K562 (cell line): ENCODE measurements around the gene ZNF454. TPM values are rescaled to one million over a fixed set of nuclear protein-coding genes. Genes with fewer than 3 reads are reported as not detected.

Source experiments
- ATAC-seq: fragments of 200-7000 bp; cut with Tn5 transposase; 3 replicates; pipeline ENCODE4 v1.9.1; 2020; ENCODE audit warnings: moderate library complexity
- BruUV-seq: library from RNA; stranded (reverse); fragments of 400-500 nt; replicated peaks from 2 replicates; lab custom pipeline; 2021; lab: Mats Ljungman, UMichigan
- CTCF ChIA-PET: fragments of 300-600 bp; formaldehyde crosslinking; extraction: SDS; loops from one replicate; lab custom pipeline; 2021; ENCODE audit warnings: low intra/inter-chr PET ratio; lab: Yijun Ruan, JAX
- POLR2A ChIA-PET: fragments of 300-600, 350-650 bp; sonication (Branson Sonifier 250); formaldehyde crosslinking; extraction: SDS; loops from one replicate; lab custom pipeline; 2021; ENCODE audit warnings: antibody characterized with exemption, inconsistent platforms; lab: Yijun Ruan, JAX
- DNase-seq, 4 experiments: peaks; one replicate each; pipeline versions ENCODE4 v3.0.0 to v3.0.0-alpha.2; 2011 to 2018; ENCODE audit warnings: low spot score in 3 of 4, mixed read lengths in 3 of 4; ENCODE audit errors: extremely low read depth in 1 of 4
- FAIRE-seq: peaks from 2 replicates; lab custom pipeline; 2011; peaks lifted over from hg19 to GRCh38; lab: Jason Lieb, UNC
- H2AFZ ChIP-seq: 2 replicates; pipeline ENCODE4 v1.6.0; 2011; ENCODE audit warnings: low read depth, low read length, control low read depth, inconsistent platforms
- H3K27ac ChIP-seq: fragments of 200-600 bp; 3 replicates; pipeline ENCODE4 v1.8.0; 2011; ENCODE audit warnings: low read depth, mild to moderate bottlenecking, control low read depth, inconsistent platforms, low read length, moderate library complexity, mixed read lengths; ENCODE audit errors: extremely low read depth
- H3K27me3 ChIP-seq, 2 experiments: fragments of 300-600 bp in 1 of 2; 2 replicates in 1 of 2; 3 replicates in 1 of 2; pipeline versions ENCODE4 v1.6.0 to v1.8.0; 2011; ENCODE audit warnings: inconsistent platforms in 2 of 2, low read length in 2 of 2, mild to moderate bottlenecking in 1 of 2, mixed read lengths in 1 of 2, moderate library complexity in 1 of 2; ENCODE audit not compliant: control insufficient read depth in 2 of 2, insufficient read depth in 2 of 2
- H3K36me3 ChIP-seq: fragments of 300-600 bp; 3 replicates; pipeline ENCODE4 v1.8.0; 2011; ENCODE audit warnings: mild to moderate bottlenecking, low read length, inconsistent platforms; ENCODE audit not compliant: control insufficient read depth, insufficient read depth
- H3K4me1 ChIP-seq, 2 experiments: fragments of 200-600 bp in 1 of 2; replicated peaks in 1 of 2; 2 replicates in 1 of 2; 3 replicates in 1 of 2; pipeline versions ENCODE4 v1.5.1 to v1.8.0; 2011; ENCODE audit warnings: inconsistent platforms in 2 of 2, low read length in 2 of 2, mild to moderate bottlenecking in 1 of 2, mixed read lengths in 1 of 2, moderate library complexity in 1 of 2; ENCODE audit not compliant: control insufficient read depth in 2 of 2, insufficient read depth in 2 of 2
- H3K4me2 ChIP-seq: 2 replicates; pipeline ENCODE4 v1.6.1; 2011; ENCODE audit warnings: low read length, control low read depth, inconsistent platforms, mixed read lengths; ENCODE audit not compliant: insufficient read depth
- H3K4me3 ChIP-seq: fragments of 200-600 bp; sonication (generic), shearing (Covaris generic); 2 replicates; pipeline ENCODE4 v1.5.1; 2016; ENCODE audit warnings: control low read depth, inconsistent platforms
- H3K79me2 ChIP-seq: fragments of 200-600 bp; 3 replicates; pipeline ENCODE4 v1.8.0; 2011; ENCODE audit warnings: low read length, inconsistent platforms; ENCODE audit not compliant: control insufficient read depth, insufficient read depth
- H3K9ac ChIP-seq, 2 experiments: 2 replicates each; pipeline versions ENCODE4 v1.6.0 to v1.6.1; 2011; ENCODE audit warnings: low read depth in 2 of 2, low read length in 2 of 2, control low read depth in 1 of 2, inconsistent platforms in 1 of 2, mild to moderate bottlenecking in 1 of 2, mixed read lengths in 1 of 2; ENCODE audit not compliant: insufficient read depth in 1 of 2
- H3K9me1 ChIP-seq: one replicate; pipeline ENCODE4 v1.6.0; 2011; ENCODE audit warnings: inconsistent platforms, mild to moderate bottlenecking, low read length, moderate library complexity; ENCODE audit not compliant: control insufficient read depth, insufficient read depth
- H3K9me3 ChIP-seq: replicated peaks from 2 replicates; pipeline ENCODE4 v1.5.1; 2011; ENCODE audit warnings: low read depth, low read length, inconsistent platforms; ENCODE audit not compliant: control insufficient read depth, insufficient read depth
- H4K20me1 ChIP-seq: replicated peaks from 2 replicates; pipeline ENCODE4 v1.6.1; 2011; ENCODE audit warnings: low read length, inconsistent platforms, mixed read lengths; ENCODE audit not compliant: control insufficient read depth, insufficient read depth
- GABPB2 ChIP-seq: fragments of 250-450 bp; sonication (Bioruptor Pico); conservative IDR thresholded peaks from 2 replicates; pipeline ENCODE4 v1.5.1; 2021; ENCODE audit warnings: mild to moderate bottlenecking
- GATA2 ChIP-seq: sonication (generic); formaldehyde crosslinking; IDR thresholded peaks from 2 replicates; pipeline ENCODE4 v1.4.0; 2020; ENCODE audit warnings: mild to moderate bottlenecking, missing genetic modification reagents
- HIVEP1 ChIP-seq: fragments of 250-450 bp; sonication (Bioruptor Pico); IDR thresholded peaks from 2 replicates; pipeline ENCODE4 v1.4.0; 2020; ENCODE audit warnings: mild to moderate bottlenecking
- HNRNPL ChIP-seq: fragments of 200-400 bp; formaldehyde crosslinking; IDR thresholded peaks from 2 replicates; pipeline ENCODE4 v1.6.1; 2017; ENCODE audit warnings: low read depth, mild to moderate bottlenecking, low read length
- U2AF2 ChIP-seq: fragments of 200-400 bp; formaldehyde crosslinking; optimal IDR thresholded peaks from 2 replicates; pipeline ENCODE3; 2017; ENCODE audit warnings: low read depth, mild to moderate bottlenecking, low read length
- ZNF124 ChIP-seq: sonication (generic); formaldehyde crosslinking; IDR thresholded peaks from 2 replicates; pipeline ENCODE4 v1.8.1; 2022; ENCODE audit warnings: missing genetic modification reagents
- WGBS: fragments of 100-300 bp; shearing (Covaris generic); methylation state at CpG from one replicate; pipeline ENCODE4 v1.1.6; 2016; ENCODE audit warnings: low coverage, mixed read lengths; ENCODE audit not compliant: insufficient coverage; ENCODE audit errors: missing lambda C conversion rate; 5-methylcytosine and 5-hydroxymethylcytosine counted together
- in situ Hi-C: fragments of 300-500 bp; cut with MboI; formaldehyde crosslinking; loops from 4 replicates; pipeline ENCODE4 v1.15.0; 2018; ENCODE audit warnings: inconsistent platforms, mixed read lengths
- intact Hi-C: fragments of 100-400 bp; cut with micrococcal nuclease; formaldehyde crosslinking; loops from 2 replicates; pipeline ENCODE4 v1.14.2; 2022
- polyA plus RNA-seq, 8 experiments: library from polyadenylated mRNA; depleted of rRNA in 4 of 8; stranded (reverse) in 5 of 8; unstranded in 3 of 8; fragments of >200 nt; fragmentation: Nextera tagmentation in 2 of 8; fragmentation: Illumina TruSeq in 1 of 8; extraction: Ambion mirVana in 2 of 8; extraction: Trizol in 1 of 8; gene quantifications; 2 replicates each; pipeline versions ENCODE4 v1.2.1 to v1.2.3, GENCODE V29; 2011 to 2014; ENCODE audit warnings: inconsistent platforms in 1 of 8, missing spikeins in 1 of 8
- total RNA-seq, 7 experiments: library from RNA; depleted of rRNA in 6 of 7; stranded (reverse); fragments of >200 nt in 6 of 7; fragmentation: Illumina TruSeq in 2 of 7; extraction: Trizol in 2 of 7; gene quantifications; 2 replicates each; pipeline versions ENCODE4 v1.2.1 to v1.2.3, GENCODE V29; 2011 to 2021; ENCODE audit warnings: low replicate concordance in 1 of 7
- TF ChIP-seq, protein P1 (sequence below): sonication (generic); formaldehyde crosslinking; IDR thresholded peaks from 2 replicates; pipeline ENCODE4 v1.5.0; 2020; ENCODE audit warnings: missing genetic modification reagents
- TF ChIP-seq, protein P2 (sequence below), 2 experiments: fragments of 450-650 bp in 1 of 2; sonication (generic) in 1 of 2; formaldehyde crosslinking; conservative IDR thresholded peaks; 2 replicates each; pipeline versions ENCODE4 v1.4.0 to v1.8.1; 2020 to 2022; ENCODE audit warnings: mild to moderate bottlenecking in 1 of 2, missing genetic modification reagents in 1 of 2

Gene ZNF454
- total and polyA plus RNA-seq, 9 of the 15 experiments (the other 6 are each of a cell fraction or from before 2014, with no cell fraction given) = not detected

DNA sequence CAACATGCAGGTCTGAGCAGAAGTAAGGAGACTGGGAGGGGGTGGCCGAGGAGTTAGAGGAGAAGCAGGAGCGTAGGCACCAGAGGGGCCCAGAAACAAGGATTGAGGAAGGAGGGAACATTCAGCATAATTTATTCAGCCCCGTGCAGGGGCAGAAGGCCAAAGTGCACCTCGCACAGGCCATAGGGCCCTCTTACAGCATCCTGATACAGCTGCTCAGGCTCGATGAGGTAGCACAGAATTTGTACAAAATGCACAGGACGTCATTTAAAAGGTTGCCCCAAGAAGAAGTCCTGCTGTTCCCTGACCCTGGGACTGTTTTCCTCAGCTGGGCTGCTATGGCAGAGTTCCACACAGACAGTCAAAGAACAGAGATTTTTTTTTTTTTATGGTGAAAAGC lies 56.2 kb downstream of the ZNF454 start:
- POLR2A ChIA-PET = interaction anchor here (1.0 kb wide), 1 partner anchor 13 kb away, joined by 5 read pairs; no protein-coding TSS in a partner anchor
- Histone ChIP-seq H3K4me3 (no peak overlapping the region), H2AFZ (no peak overlapping the region)
- 0% methylated on average over 6 of the region's 6 CpGs for WGBS
- TF ChIP-seq ZNF124 (CRISPR knock-in tag) (no peak), HIVEP1 (CRISPR knock-in tag) (no peak), HNRNPL (no peak), GATA2 (CRISPR knock-in tag) (no peak), GABPB2 (CRISPR knock-in tag) (no peak), U2AF2 (no peak)
- TF ChIP-seq, protein P1, sequence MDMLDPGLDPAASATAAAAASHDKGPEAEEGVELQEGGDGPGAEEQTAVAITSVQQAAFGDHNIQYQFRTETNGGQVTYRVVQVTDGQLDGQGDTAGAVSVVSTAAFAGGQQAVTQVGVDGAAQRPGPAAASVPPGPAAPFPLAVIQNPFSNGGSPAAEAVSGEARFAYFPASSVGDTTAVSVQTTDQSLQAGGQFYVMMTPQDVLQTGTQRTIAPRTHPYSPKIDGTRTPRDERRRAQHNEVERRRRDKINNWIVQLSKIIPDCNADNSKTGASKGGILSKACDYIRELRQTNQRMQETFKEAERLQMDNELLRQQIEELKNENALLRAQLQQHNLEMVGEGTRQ (CRISPR knock-in tag) = no peak
- TF ChIP-seq, protein P2, sequence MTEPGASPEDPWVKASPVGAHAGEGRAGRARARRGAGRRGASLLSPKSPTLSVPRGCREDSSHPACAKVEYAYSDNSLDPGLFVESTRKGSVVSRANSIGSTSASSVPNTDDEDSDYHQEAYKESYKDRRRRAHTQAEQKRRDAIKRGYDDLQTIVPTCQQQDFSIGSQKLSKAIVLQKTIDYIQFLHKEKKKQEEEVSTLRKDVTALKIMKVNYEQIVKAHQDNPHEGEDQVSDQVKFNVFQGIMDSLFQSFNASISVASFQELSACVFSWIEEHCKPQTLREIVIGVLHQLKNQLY (CRISPR knock-in tag; conservative IDR thresholded peaks at IDR 0.05) = no peak
- TF ChIP-seq, all 486 proteins: peak for 0
- intact Hi-C loops (no loop called here), in situ Hi-C loops (no loop called here)
- Histone ChIP-seq H3K36me3 (no peaks in the 10 kb centered on the region), H3K27me3 (peaks cover 0 to 51% of the 10 kb centered on the region in 2 experiments; a peak in 2 of 5 replicates), H3K79me2 (no peaks in the 10 kb centered on the region), H3K9me3 (no peaks in the 10 kb centered on the region), H4K20me1 (no peaks in the 10 kb centered on the region), H3K4me2 (no peak overlapping the region), H3K4me1 (no peaks in the 10 kb centered on the region; a peak in 1 of 5 replicates), H3K9me1 (no peaks in the 10 kb centered on the region), H3K27ac (no peak overlapping the region), H3K9ac (no peak overlapping the region)
- ATAC-seq (no peak), FAIRE-seq (no peak), DNase-seq (no peak)
- CTCF ChIA-PET = no interaction called here
- BruUV-seq = no TSS peak
